Ishikawa (cell line): ENCODE measurements around the gene KIAA1217.

Experiments used
- CEBPB ChIP-seq: IDR thresholded peaks from 2 replicates; pipeline ENCODE4 v1.6.1; 2012
- TCF12 ChIP-seq: IDR thresholded peaks from 2 replicates; pipeline ENCODE4 v1.6.1; 2012; ENCODE audit warnings: low read depth
- YY1 ChIP-seq: IDR thresholded peaks from 2 replicates; pipeline ENCODE4 v1.6.1; 2012; ENCODE audit warnings: low read depth
- TF ChIP-seq, protein P1 (sequence below): IDR thresholded peaks from 2 replicates; pipeline ENCODE4 v1.6.1; 2012; ENCODE audit warnings: low read depth, mild to moderate bottlenecking

DNA sequence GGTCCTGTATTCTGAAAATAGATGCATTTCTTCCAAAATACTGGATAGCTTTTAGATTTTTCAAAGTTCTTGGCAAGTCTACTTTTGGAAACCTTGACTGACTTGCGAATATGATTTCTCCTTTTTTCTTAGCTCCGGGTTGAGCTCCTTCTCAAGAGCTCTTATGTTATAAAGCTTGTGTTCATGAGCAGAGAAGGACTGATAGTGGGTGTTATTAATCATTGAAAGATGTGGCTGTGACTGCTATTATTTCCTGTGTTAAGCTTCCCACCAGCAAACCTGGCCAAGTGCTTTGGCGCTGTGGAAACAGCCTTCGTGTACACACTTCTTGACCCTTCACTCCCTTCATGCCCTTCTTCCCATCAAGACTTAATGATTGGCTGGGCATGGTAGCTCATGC is 98.2 kb downstream of the KIAA1217 start:
- TF ChIP-seq CEBPB: no peak
- no peak for TF ChIP-seq TCF12
- TF ChIP-seq YY1: no peak
- TF ChIP-seq, protein P1, sequence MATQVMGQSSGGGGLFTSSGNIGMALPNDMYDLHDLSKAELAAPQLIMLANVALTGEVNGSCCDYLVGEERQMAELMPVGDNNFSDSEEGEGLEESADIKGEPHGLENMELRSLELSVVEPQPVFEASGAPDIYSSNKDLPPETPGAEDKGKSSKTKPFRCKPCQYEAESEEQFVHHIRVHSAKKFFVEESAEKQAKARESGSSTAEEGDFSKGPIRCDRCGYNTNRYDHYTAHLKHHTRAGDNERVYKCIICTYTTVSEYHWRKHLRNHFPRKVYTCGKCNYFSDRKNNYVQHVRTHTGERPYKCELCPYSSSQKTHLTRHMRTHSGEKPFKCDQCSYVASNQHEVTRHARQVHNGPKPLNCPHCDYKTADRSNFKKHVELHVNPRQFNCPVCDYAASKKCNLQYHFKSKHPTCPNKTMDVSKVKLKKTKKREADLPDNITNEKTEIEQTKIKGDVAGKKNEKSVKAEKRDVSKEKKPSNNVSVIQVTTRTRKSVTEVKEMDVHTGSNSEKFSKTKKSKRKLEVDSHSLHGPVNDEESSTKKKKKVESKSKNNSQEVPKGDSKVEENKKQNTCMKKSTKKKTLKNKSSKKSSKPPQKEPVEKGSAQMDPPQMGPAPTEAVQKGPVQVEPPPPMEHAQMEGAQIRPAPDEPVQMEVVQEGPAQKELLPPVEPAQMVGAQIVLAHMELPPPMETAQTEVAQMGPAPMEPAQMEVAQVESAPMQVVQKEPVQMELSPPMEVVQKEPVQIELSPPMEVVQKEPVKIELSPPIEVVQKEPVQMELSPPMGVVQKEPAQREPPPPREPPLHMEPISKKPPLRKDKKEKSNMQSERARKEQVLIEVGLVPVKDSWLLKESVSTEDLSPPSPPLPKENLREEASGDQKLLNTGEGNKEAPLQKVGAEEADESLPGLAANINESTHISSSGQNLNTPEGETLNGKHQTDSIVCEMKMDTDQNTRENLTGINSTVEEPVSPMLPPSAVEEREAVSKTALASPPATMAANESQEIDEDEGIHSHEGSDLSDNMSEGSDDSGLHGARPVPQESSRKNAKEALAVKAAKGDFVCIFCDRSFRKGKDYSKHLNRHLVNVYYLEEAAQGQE: no peak
